GM23248 (cell line): ENCODE data around the gene NFX1. TPM values are rescaled to one million over a fixed set of nuclear protein-coding genes. Genes with fewer than 3 reads are reported as not detected.
"Not testable (repeated sequence)": the region's sequence is repeated elsewhere in the genome, so short reads cannot be mapped to it uniquely, and the experiment has no call there.

ENCODE experiments used
- DNase-seq: peaks from one replicate; pipeline ENCODE4 v3.0.0-alpha.2; 2015
- H2AFZ ChIP-seq: fragments of 200-600 bp; sonication (generic); 2 replicates; pipeline ENCODE4 v1.6.1; 2016; ENCODE audit warnings: antibody characterized with exemption
- H3F3A ChIP-seq: fragments of 200-600 bp; sonication (generic); 2 replicates; pipeline ENCODE4 v1.6.1; 2016; ENCODE audit warnings: mild to moderate bottlenecking, antibody characterized with exemption, mixed run types; ENCODE audit not compliant: insufficient read depth
- H3K27ac ChIP-seq: fragments of 200-600 bp; sonication (generic); 2 replicates; pipeline ENCODE4 v1.5.1; 2016; ENCODE audit warnings: mild to moderate bottlenecking
- H3K27me3 ChIP-seq: fragments of 200-600 bp; sonication (generic); replicated peaks from 2 replicates; pipeline ENCODE4 v1.6.1; 2016; ENCODE audit warnings: mild to moderate bottlenecking; ENCODE audit not compliant: insufficient read depth
- H3K36me3 ChIP-seq: fragments of 200-600 bp; sonication (generic); 2 replicates; pipeline ENCODE4 v1.6.1; 2016; ENCODE audit warnings: low read depth, mild to moderate bottlenecking
- H3K4me1 ChIP-seq: fragments of 200-600 bp; sonication (generic); 2 replicates; pipeline ENCODE4 v1.6.1; 2016; ENCODE audit warnings: mild to moderate bottlenecking; ENCODE audit not compliant: insufficient read depth
- H3K4me2 ChIP-seq: fragments of 200-600 bp; sonication (generic); one replicate; pipeline ENCODE4 v1.6.1; 2016; ENCODE audit warnings: mild to moderate bottlenecking; ENCODE audit not compliant: unreplicated experiment
- H3K4me3 ChIP-seq: fragments of 200-600 bp; sonication (generic); 2 replicates; pipeline ENCODE4 v1.5.1; 2016; ENCODE audit warnings: mild to moderate bottlenecking
- H3K79me2 ChIP-seq: fragments of 200-600 bp; sonication (generic); 2 replicates; pipeline ENCODE4 v1.6.1; 2016; ENCODE audit warnings: mild to moderate bottlenecking; ENCODE audit not compliant: insufficient read depth
- H3K9ac ChIP-seq: fragments of 200-600 bp; sonication (generic); 2 replicates; pipeline ENCODE4 v1.6.1; 2016; ENCODE audit warnings: mild to moderate bottlenecking
- H3K9me2 ChIP-seq: fragments of 200-600 bp; sonication (generic); 2 replicates; pipeline ENCODE4 v1.6.1; 2016; ENCODE audit warnings: mixed run types, mild to moderate bottlenecking, moderate library complexity; ENCODE audit not compliant: insufficient read depth
- H3K9me3 ChIP-seq: fragments of 200-600 bp; sonication (generic); one replicate; pipeline ENCODE4 v1.6.1; 2017; ENCODE audit warnings: low read depth
- H4K20me1 ChIP-seq: fragments of 200-600 bp; sonication (generic); 2 replicates; pipeline ENCODE4 v1.6.0; 2016; ENCODE audit not compliant: insufficient read depth
- EZH2 ChIP-seq: fragments of 200-600 bp; sonication (generic); IDR thresholded peaks from 2 replicates; pipeline ENCODE4 v1.6.1; 2018; ENCODE audit warnings: antibody characterized with exemption, mild to moderate bottlenecking; ENCODE audit not compliant: insufficient read depth, poor library complexity, severe bottlenecking
- EZH2phosphoT487 ChIP-seq: fragments of 200-600 bp; sonication (generic); IDR thresholded peaks from 2 replicates; pipeline ENCODE4 v1.6.1; 2018; ENCODE audit warnings: antibody characterized with exemption, moderate library complexity, mild to moderate bottlenecking, low read depth; ENCODE audit not compliant: insufficient read depth
- WGBS, 2 experiments: methylation state at CpG; one replicate each; pipeline ENCODE4 v1.1.6; 2015 to 2017; ENCODE audit warnings: low lambda C conversion rate in 2 of 2, low coverage in 1 of 2; ENCODE audit errors: missing lambda C conversion rate in 2 of 2; 5-methylcytosine and 5-hydroxymethylcytosine counted together
- in situ Hi-C: fragments of 300-500 bp; cut with MboI; formaldehyde crosslinking; loops from 2 replicates; pipeline ENCODE4 v1.15.0; 2020
- polyA plus RNA-seq: library from polyadenylated mRNA; unstranded; fragments of >200 nt; fragmentation: Nextera tagmentation; extraction: Ambion mirVana; gene quantifications from 2 replicates; pipeline ENCODE4 v1.2.1, GENCODE V29; 2016
- total RNA-seq: library from RNA; depleted of rRNA; stranded (reverse); fragments of >200 nt; shearing (Covaris generic); gene quantifications from 2 replicates; pipeline ENCODE4 v1.2.3, GENCODE V29; 2014

The NFX1 gene
- total and polyA plus RNA-seq, 2 experiments from 2014 or later: 23.8 to 28.1 TPM

DNA sequence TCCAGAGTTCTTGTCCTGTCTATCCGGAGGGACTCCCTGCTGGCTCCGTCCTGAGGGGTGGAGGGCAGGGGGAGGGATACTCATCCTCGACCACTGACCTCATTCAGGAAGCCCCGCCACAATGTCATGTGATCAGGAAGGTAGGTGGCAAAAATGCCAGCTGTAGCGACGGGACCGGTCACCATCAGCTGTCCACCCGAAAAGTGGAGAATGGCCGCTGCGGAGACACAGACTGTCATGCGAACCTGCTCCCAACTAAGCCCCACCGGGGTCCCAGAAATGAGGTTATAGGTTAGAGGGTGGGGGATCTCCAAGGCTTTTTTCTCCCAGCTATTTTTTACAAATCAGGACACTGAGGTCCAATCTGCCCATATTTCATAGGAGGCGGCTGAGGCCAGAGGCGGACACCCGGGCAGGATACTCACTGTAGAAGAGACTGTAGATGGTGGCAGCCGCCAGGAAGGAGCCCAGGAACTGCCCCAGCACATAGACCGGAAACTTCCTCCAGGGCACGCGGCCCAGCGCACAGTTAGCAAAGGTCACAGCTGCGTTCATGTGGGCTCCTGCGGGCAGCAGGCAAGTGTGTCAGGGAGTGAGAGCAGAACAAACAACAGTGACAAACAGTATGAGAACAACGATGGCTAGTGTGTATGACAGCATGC is 95.8 kb downstream of the NFX1 start:
- H3K9me2 ChIP-seq, in situ Hi-C loops, H3K9me3 ChIP-seq, H3K4me3 ChIP-seq, H3K79me2 ChIP-seq, H2AFZ ChIP-seq, DNase-seq, H3K4me2 ChIP-seq, H3F3A ChIP-seq, H3K36me3 ChIP-seq, H3K4me1 ChIP-seq, H3K9ac ChIP-seq, H3K27ac ChIP-seq, H3K27me3 ChIP-seq, H4K20me1 ChIP-seq: not testable (repeated sequence)
- WGBS, 2 experiments: 90 to 91% methylated on average over 22 to 23 of the region's 23 CpGs

- H3K27ac ChIP-seq, H3K36me3 ChIP-seq, H3F3A ChIP-seq, H3K27me3 ChIP-seq, H3K9me2 ChIP-seq, H3K9me3 ChIP-seq, H3K4me3 ChIP-seq, H3K79me2 ChIP-seq, H3K9ac ChIP-seq, H2AFZ ChIP-seq, H4K20me1 ChIP-seq, H3K4me1 ChIP-seq, H3K4me2 ChIP-seq, in situ Hi-C loops, DNase-seq: not testable (repeated sequence)
- WGBS, 2 experiments: 76 to 81% methylated on average over 12 to 14 of the region's 14 CpGs
These were observed 96.3 kb downstream of the NFX1 start for GRCh38 chr9:33386641-33386996.

DNA sequence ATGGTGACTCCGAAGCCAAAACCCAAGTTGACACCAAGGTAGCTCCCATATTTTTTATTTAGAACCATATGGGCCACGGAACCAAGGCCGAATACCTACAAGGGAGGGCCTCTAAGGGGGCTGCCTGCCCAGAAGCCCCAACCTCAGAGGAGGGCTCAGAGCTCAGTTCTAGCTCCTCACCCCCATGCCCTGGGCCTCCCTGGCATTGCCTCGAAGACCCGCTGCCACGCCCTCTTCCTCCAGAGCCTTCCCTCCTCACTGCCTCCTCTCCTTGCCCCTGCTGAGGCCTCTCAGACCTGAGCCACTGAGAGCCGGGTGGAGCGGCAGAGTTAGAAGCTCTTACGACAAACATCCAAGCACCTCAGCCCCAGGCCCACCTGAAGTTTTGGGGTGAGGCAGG is 96.7 kb downstream of the NFX1 start:
- H3K79me2 ChIP-seq, H3K9ac ChIP-seq, DNase-seq, H3K9me2 ChIP-seq, H3K9me3 ChIP-seq, H3K27me3 ChIP-seq, H3K27ac ChIP-seq, H3F3A ChIP-seq, H2AFZ ChIP-seq, H3K4me2 ChIP-seq, in situ Hi-C loops, H4K20me1 ChIP-seq, H3K4me3 ChIP-seq, H3K36me3 ChIP-seq: not testable (repeated sequence)
- peaks cover 11% of the 10 kb centered on the region for H3K4me1 ChIP-seq
- 80 to 89% methylated on average over 7 of the region's 9 CpGs for WGBS, 2 experiments

DNA sequence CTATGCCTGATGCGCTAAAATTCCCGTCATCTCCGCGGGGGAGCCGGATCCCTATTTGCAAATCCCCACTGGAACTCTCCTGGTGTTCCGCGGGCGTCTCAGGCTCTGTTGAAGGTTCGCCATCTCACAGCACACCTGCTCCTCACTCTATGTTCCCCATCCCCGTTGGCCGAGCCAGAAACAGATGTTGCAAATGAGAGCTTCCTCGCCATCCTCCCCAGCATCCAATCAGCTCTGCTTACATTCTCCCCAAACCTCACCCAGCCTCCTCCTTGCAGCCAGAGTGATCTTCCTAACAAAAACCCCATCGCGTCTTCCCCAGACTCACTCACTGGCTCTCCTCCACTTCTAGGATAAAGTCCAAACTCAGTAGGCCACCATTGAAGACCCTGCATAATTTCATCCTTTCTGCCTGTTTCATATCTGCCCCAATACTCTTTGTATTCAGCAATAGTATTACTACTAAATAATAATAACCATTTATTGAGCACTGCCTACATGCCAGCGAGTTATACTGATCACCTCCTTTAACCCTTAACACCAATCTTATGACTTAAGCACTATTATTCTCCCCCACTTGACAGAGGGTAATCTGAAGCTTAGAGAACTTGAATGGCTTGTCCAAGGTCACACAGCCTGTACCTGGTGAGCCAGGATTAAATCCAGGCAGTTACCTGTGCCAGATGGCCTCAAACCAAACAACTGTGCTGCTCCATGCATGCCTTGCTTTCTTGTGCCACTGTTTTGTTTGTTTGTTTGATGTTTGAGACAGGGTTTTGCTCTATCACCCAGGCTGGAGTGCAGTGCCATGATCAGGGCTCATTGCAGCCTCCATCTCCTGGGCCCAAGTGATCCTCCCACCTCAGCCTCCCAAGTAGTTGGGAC is 98.0 kb downstream of the NFX1 start:
- in situ Hi-C loops: no loop called here
- H3K4me3 ChIP-seq: no peak overlapping the region
- peaks cover 12% of the 10 kb centered on the region for H3K4me1 ChIP-seq
- no peak overlapping the region for H3K4me2 ChIP-seq
- H3K79me2 ChIP-seq: no peaks in the 10 kb centered on the region
- no peak overlapping the region for H3K9ac ChIP-seq
- H4K20me1 ChIP-seq: no peaks in the 10 kb centered on the region
- no peak for DNase-seq
- H3F3A ChIP-seq: peaks cover 5% of the 10 kb centered on the region
- 61 to 63% methylated on average over 15 of the region's 15 CpGs for WGBS, 2 experiments
- no peaks in the 10 kb centered on the region for H3K9me3 ChIP-seq
- no peak for TF ChIP-seq EZH2
- no peak for TF ChIP-seq EZH2phosphoT487
- no peaks in the 10 kb centered on the region for H3K36me3 ChIP-seq
- H3K27me3 ChIP-seq: no peaks in the 10 kb centered on the region
- no peak overlapping the region for H3K27ac ChIP-seq
- no peak overlapping the region for H2AFZ ChIP-seq
- no peaks in the 10 kb centered on the region for H3K9me2 ChIP-seq

GRCh38 chr9:33391111-33391771 is 100.9 kb downstream of the NFX1 start:
- H3K36me3 ChIP-seq, H3K79me2 ChIP-seq, H3F3A ChIP-seq, H3K9me2 ChIP-seq, H3K9me3 ChIP-seq, H4K20me1 ChIP-seq, in situ Hi-C loops, H3K27me3 ChIP-seq: not testable (repeated sequence)
- Histone ChIP-seq H3K4me3 (peak overlapping the region; percentile 10; the same call in 1 of the 2 replicates), H2AFZ (peak overlapping the region; percentile 54), H3K27ac (peak overlapping the region; percentile 80), H3K9ac (peak overlapping the region; percentile 60), H3K4me2 (peak overlapping the region; percentile 75), H3K4me1 (peaks cover 12% of the 10 kb centered on the region)
- peak; percentile 88 for DNase-seq
- WGBS, 2 experiments: 0 to 4% methylated on average over 8 to 9 of the region's 9 CpGs

- H3F3A ChIP-seq, H3K4me3 ChIP-seq, H4K20me1 ChIP-seq, H3K79me2 ChIP-seq, H3K9ac ChIP-seq, H3K9me2 ChIP-seq, DNase-seq, H3K36me3 ChIP-seq, H3K27me3 ChIP-seq, H2AFZ ChIP-seq, H3K4me2 ChIP-seq, H3K9me3 ChIP-seq, in situ Hi-C loops, H3K27ac ChIP-seq: not testable (repeated sequence)
- WGBS, 2 experiments: 57 to 60% methylated on average over 6 to 7 of the region's 7 CpGs
- H3K4me1 ChIP-seq: peaks cover 12% of the 10 kb centered on the region
These were observed 102.3 kb downstream of the NFX1 start for GRCh38 chr9:33392591-33393021.
